Activated T-cell treated with anti-CD3 and anti-CD28 coated beads, Interleukin-2, amount 50 U/mL, for 72 hours (primary cell): Measurements from ENCODE around the gene CYP20A1. TPM values are rescaled to one million over a fixed set of nuclear protein-coding genes. Genes with fewer than 3 reads are reported as not detected.
"Not testable (repeated sequence)": the region's sequence is repeated elsewhere in the genome, so short reads cannot be mapped to it uniquely, and the experiment has no call there.

Source experiments
- ATAC-seq, 2 donors: fragments of 150-1000 bp; cut with Tn5 transposase; replicated peaks in 1 of 2; 2 replicates each; pipeline ENCODE4 v1.10.0; 2021; ENCODE audit warnings: moderate library complexity in 2 of 2, mild to moderate bottlenecking in 1 of 2
- DNase-seq, 2 donors: peaks; one replicate each; pipeline ENCODE4 v3.0.0; 2021 to 2022; ENCODE audit warnings: mixed read lengths in 1 of 2
- H3K27ac Mint-ChIP-seq: one replicate; pipeline ENCODE4 v1.8.0; 2022; ENCODE audit warnings: mild to moderate bottlenecking, moderate library complexity, mixed read lengths
- H3K27me3 Mint-ChIP-seq: one replicate; pipeline ENCODE4 v1.8.0; 2022; ENCODE audit warnings: low read depth, mixed read lengths
- H3K36me3 Mint-ChIP-seq, 2 donors: one replicate each; pipeline ENCODE4 v1.8.0; 2022; ENCODE audit warnings: mixed read lengths in 2 of 2, mild to moderate bottlenecking in 1 of 2; ENCODE audit not compliant: insufficient read depth in 2 of 2
- H3K4me1 Mint-ChIP-seq: one replicate; pipeline ENCODE4 v1.8.0; 2022; ENCODE audit warnings: low read depth, mixed read lengths
- H3K4me3 Mint-ChIP-seq, 2 donors: one replicate each; pipeline ENCODE4 v1.8.0; 2022; ENCODE audit warnings: mild to moderate bottlenecking in 2 of 2, mixed read lengths in 2 of 2, moderate library complexity in 2 of 2
- H3K9me3 Mint-ChIP-seq, 2 donors: one replicate each; pipeline ENCODE4 v1.8.0; 2022; ENCODE audit warnings: mixed read lengths in 2 of 2
- total RNA-seq, 2 donors: library from RNA; stranded (reverse); gene quantifications; one replicate each; pipeline ENCODE4 v1.2.3, GENCODE V29; 2022

CYP20A1 gene
- total RNA-seq, 2 donors from 2014 or later: 19.4 to 26.5 TPM

DNA sequence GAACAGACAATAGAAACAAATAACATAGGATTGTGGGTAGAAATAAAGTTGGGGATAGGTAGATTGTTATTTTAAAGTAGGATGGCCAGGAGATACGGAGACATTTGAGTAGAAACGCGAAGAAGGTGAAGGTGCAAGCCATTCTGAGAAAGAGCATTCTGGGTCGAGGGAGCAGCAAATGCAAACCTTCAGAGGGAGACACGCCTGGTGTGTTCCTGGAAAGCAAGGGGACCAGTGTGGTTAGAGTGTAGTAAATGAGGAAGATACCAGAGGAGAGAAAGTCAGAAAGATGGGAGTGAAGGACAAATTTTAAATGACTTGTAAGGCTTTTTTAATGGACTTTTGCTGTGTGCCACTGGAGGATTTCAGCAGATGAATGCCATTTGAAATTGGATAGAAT, 1.7 kb downstream of the CYP20A1 start:
- Mint-ChIP-seq H3K36me3 (peaks cover 15 to 27% of the 10 kb centered on the region in 2 donors), H3K27ac (peak overlapping the region; percentile 98), H3K9me3 (no peaks in the 10 kb centered on the region), H3K27me3 (no peaks in the 10 kb centered on the region), H3K4me3 (peak overlapping the region; percentile 98 to 99), H3K4me1 (peaks cover 49% of the 10 kb centered on the region)
- ATAC-seq: no peak
- DNase-seq: no peak

DNA sequence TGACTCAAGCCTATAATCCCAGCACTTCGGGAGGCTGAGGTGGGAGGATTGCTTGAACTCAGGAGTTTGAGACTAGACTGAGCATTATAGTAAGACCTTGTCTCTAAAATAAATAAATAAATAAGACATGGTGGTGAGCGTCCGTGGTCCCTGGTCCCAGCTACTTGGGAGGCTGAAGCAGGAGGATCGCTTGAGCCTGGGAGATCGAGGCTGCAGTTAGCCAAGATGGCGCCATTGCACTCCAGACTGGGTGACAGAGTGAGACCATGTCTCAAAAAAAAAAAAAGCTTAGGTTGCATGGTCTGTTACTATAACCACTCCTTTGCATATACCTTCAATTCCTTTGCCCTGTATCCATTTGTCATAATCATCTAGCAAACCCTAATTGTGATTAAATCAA, 3.7 kb downstream of the CYP20A1 start:
- Mint-ChIP-seq H3K36me3 (peaks cover 15 to 33% of the 10 kb centered on the region in 2 donors), H3K27ac (peak overlapping the region; percentile 11), H3K4me3 (no peak overlapping the region), H3K27me3 (no peaks in the 10 kb centered on the region), H3K9me3 (no peaks in the 10 kb centered on the region), H3K4me1 (peaks cover 49% of the 10 kb centered on the region)
- ATAC-seq (no peak), DNase-seq (no peak)

DNA sequence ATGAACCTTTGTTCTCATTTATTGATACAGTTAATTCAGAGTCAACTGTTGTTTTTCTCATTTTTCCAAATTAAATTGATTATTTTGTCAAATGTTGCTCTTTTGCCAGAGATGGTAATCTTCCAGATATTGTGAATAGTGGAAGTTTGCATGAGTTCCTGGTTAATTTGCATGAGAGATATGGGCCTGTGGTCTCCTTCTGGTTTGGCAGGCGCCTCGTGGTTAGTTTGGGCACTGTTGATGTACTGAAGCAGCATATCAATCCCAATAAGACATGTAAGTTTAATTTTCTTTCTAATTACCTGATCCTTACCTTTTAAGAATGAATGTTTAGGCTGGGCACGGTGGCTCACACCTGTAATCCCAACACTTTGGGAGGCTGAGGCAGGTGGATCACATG, 7.8 kb downstream of the CYP20A1 start:
- Mint-ChIP-seq H3K9me3 (no peaks in the 10 kb centered on the region), H3K4me1 (peaks cover 21% of the 10 kb centered on the region), H3K36me3 (peaks cover 12 to 16% of the 10 kb centered on the region in 2 donors), H3K27ac (no peak overlapping the region), H3K27me3 (no peaks in the 10 kb centered on the region), H3K4me3 (no peak overlapping the region)
- DNase-seq (no peak), ATAC-seq (no peak)

DNA sequence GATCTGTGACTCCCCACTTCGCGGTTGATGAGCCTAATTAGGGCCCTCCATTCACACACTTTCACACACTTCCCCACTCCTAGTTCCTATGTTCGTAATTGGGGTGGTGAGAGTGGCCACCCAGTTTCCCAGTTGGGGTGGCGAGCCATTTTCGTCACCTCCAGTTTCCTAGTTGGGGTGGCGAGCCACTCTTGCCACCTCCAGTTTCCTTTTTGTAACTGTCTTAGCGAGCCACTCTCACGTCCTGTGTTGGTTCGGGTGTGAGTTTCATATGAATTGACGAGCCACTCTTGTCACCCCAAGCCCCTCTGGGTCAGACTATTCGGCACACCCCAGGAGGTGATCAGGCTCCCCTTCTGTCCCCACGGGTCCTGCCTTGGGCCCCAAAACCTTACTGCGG, 14.0 kb downstream of the CYP20A1 start:
- no peaks in the 10 kb centered on the region for H3K4me1 Mint-ChIP-seq
- H3K27ac Mint-ChIP-seq: peak overlapping the region; percentile 22
- H3K9me3 Mint-ChIP-seq: no peaks in the 10 kb centered on the region
- DNase-seq: no peak
- H3K27me3 Mint-ChIP-seq: no peaks in the 10 kb centered on the region
- H3K4me3 Mint-ChIP-seq: no peak overlapping the region
- peaks cover 11 to 14% of the 10 kb centered on the region in 2 donors for H3K36me3 Mint-ChIP-seq
- ATAC-seq: no peak

DNA sequence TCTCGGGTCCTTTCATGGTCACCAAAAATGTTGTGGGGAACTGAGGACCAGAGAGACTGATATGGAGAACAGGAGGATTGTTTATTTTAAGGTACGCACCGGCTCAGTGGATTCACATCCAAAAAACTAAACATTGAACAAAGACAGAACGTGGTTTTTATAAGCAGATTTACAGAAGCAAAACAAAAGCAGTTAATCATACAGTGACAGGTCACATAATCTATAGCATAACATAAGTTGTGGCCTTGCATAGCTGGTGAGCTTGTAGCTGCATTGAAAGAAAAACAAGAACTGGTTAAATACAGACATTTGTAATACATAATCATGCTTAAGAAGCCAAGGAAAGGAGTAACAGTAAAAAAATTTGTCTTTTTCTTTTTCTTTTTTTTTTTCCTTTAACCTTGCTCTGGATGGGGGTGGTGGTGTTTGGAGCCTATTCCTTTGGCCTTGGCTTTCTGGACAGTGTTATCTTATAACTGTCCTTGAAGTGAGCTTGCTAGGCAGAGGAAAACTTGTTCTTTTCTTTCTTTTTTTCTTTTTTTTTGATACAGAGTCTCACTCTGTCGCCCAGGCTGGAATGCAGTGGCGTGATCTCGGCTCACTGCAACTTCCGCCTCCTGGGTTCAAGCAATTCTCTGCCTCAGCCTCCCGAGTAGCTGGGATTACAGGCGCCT, 14.7 kb downstream of the CYP20A1 start:
- not testable (repeated sequence) for H3K9me3 Mint-ChIP-seq, ATAC-seq, H3K27ac Mint-ChIP-seq, DNase-seq, H3K4me1 Mint-ChIP-seq, H3K27me3 Mint-ChIP-seq, H3K4me3 Mint-ChIP-seq
- peaks cover 13 to 14% of the 10 kb centered on the region in 2 donors for H3K36me3 Mint-ChIP-seq

DNA sequence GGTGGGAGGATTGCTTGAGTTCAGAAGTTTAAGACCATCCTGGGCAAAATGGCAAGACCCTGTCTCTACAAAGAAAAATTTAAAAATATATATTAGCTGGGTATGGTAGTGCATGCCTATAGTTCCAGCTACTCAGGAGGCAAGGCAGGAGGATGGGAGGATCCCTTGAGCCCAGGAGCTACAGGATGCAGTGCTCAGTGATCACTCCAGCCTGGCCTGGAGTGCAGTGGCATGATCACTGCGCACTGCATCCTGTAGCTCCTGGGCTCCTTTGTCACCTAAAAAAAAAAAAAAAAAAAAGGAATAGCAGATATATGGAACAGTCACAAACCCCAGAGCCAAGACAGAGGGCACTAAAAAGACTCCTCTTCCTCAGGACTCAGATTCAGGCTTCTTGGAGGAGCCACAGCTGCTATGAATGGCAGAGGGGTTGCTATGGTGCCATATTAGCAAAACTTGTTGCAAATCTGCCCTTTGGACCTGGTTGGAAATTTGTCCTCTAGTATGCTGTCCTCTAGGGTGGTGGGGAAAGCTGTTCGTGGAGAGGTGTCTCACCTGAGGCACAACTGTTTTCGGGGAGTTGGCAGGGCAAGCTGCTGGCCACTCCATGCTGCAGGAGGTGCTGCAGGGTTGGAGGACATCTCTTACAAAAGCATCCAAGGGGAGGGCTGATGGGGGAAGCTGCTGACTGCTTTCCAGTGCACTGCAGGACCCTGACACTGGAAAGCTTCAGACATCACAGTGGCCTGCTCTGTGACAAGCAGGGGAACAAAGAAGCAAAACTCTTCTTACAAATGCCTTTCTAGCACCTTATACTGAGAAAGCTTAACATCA, 22.7 kb downstream of the CYP20A1 start:
- no peaks in the 10 kb centered on the region for H3K9me3 Mint-ChIP-seq
- DNase-seq (no peak), ATAC-seq (no peak)
- H3K4me1 Mint-ChIP-seq: no peaks in the 10 kb centered on the region
- peak overlapping the region; percentile 59 for H3K27ac Mint-ChIP-seq
- no peaks in the 10 kb centered on the region for H3K27me3 Mint-ChIP-seq
- H3K4me3 Mint-ChIP-seq: no peak overlapping the region
- H3K36me3 Mint-ChIP-seq: peaks cover 2 to 8% of the 10 kb centered on the region in 2 donors

DNA sequence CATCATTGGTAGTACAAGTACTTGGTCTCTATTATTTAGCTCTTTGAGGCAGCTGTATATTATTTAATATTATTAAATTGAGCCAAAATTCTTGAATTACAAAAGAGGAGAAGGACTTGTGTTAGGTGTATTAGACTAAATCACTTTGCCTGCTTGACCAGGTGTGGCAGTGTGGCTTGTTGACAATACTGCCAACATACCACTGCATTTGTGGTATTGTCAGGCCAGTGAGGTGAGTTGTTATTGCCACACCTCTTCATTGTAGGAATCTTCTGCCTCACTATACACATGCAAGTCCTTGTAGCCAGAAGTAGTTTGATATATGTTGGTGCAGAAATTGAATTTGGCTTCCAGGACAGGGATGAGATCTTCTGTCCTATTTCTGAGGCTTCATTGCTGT, 40.5 kb downstream of the CYP20A1 start:
- Mint-ChIP-seq H3K4me3 (no peak overlapping the region), H3K9me3 (no peaks in the 10 kb centered on the region), H3K4me1 (no peaks in the 10 kb centered on the region), H3K27ac (no peak overlapping the region), H3K36me3 (peaks cover 0 to 13% of the 10 kb centered on the region in 2 donors), H3K27me3 (no peaks in the 10 kb centered on the region)
- DNase-seq (no peak), ATAC-seq (no peak)

DNA sequence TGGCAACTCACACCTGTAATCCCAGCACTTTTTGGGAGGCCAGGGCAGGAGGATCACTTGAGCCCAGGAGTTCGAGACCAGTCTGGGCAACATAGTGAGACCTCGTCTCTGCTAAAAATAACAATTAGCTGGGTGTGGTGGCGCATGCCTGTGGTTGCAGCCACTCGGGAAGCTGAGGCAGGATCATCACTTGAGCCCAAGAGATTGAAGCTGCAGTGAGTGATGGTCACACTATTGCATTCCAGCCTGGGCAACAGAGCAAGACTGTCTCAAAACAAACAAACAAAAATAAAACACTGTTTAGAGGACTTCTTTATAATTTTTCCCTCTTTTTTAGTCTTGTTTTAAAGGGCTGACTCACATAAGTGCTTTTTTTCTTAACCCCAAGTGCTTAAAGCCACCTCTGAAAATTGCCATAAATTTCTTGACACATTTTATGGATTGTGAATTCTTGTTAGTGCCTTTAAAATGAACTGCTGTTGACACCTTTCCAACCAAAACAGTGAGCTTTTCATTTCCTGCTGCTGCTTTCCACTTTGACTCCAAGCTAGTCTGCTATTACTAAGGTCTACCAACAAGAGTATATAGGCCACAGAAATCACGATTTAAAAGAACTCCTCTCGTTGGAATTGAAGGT, 41.7 kb downstream of the CYP20A1 start:
- Mint-ChIP-seq H3K36me3 (peaks cover 0 to 14% of the 10 kb centered on the region in 2 donors), H3K4me3 (no peak overlapping the region), H3K9me3 (no peaks in the 10 kb centered on the region), H3K27ac (peak overlapping the region; percentile 22), H3K4me1 (no peaks in the 10 kb centered on the region), H3K27me3 (no peaks in the 10 kb centered on the region)
- no peak for ATAC-seq
- DNase-seq: no peak

DNA sequence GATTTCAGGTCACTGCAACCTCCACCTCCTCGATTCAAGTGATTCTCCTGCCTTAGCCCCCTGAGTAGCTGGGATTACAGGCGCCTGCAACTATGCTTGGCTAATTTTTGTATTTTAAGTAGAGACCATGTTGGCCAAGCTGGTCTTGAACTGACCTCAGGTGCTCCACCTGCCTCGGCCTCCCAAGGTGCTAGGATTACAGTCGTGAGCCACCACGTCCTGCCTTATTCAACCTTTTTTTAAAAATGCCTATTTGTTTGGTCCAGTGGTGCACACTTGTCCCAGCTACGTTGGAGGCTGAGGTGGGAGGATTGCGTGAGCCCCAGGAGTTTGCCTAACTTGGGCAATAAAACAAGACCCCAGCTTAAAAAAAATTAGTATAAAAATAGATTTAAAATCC, 43.3 kb downstream of the CYP20A1 start:
- no peaks in the 10 kb centered on the region for H3K9me3 Mint-ChIP-seq
- ATAC-seq: no peak
- H3K27me3 Mint-ChIP-seq: no peaks in the 10 kb centered on the region
- no peak for DNase-seq
- H3K36me3 Mint-ChIP-seq: peaks cover 0 to 12% of the 10 kb centered on the region in 2 donors
- no peaks in the 10 kb centered on the region for H3K4me1 Mint-ChIP-seq
- H3K27ac Mint-ChIP-seq: no peak overlapping the region
- H3K4me3 Mint-ChIP-seq: no peak overlapping the region

DNA sequence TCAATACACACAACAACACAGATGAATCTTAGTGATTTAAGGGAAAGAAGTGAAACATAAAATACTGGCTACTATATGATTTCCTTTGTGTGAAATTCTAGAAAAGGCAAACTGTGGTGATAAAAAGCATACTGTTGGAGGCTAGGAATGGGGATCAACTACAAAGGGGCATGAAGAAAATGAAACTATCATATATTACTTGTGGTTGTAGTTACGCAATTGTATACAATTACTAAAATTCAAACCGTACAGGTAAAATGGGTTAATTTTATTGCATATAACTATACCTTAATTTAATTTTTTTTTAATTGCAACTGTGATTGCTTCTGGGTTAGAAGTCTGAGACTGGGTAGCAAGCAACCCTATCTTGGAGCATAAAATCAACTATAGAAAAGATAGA, 47.7 kb downstream of the CYP20A1 start:
- no peak for ATAC-seq
- peaks cover 1 to 10% of the 10 kb centered on the region in 2 donors for H3K36me3 Mint-ChIP-seq

DNA sequence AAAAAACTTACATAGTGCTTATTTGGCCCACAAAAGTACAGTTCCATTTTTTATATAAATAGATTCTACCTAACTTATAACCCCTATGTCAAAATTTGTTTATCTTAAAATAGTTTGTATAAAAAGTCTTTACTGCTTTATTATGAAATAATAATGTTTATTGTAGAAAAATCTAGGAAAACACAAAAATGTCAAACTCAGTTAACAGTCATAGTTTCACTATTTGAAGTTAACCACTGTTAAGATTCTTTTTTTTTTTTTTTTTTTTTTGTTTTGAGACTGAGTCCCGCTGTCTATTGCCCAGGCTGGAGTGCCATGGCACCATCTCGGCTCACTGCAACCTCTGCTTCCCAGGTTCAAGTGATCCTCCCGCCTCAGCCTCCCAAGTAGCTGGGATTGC, 62.8 kb downstream of the CYP20A1 start:
- Mint-ChIP-seq H3K4me1 (no peaks in the 10 kb centered on the region), H3K27me3 (no peaks in the 10 kb centered on the region), H3K36me3 (peaks cover 0 to 4% of the 10 kb centered on the region in 2 donors), H3K4me3 (no peak overlapping the region), H3K27ac (no peak overlapping the region), H3K9me3 (no peaks in the 10 kb centered on the region)
- DNase-seq (no peak), ATAC-seq (no peak)

More for the DNA sequence above, 47.7 kb downstream of the CYP20A1 start:
- no peak overlapping the region for H3K27ac Mint-ChIP-seq
- no peaks in the 10 kb centered on the region for H3K9me3 Mint-ChIP-seq
- no peaks in the 10 kb centered on the region for H3K27me3 Mint-ChIP-seq
- H3K4me3 Mint-ChIP-seq: no peak overlapping the region
- H3K4me1 Mint-ChIP-seq: no peaks in the 10 kb centered on the region
- DNase-seq: no peak

DNA sequence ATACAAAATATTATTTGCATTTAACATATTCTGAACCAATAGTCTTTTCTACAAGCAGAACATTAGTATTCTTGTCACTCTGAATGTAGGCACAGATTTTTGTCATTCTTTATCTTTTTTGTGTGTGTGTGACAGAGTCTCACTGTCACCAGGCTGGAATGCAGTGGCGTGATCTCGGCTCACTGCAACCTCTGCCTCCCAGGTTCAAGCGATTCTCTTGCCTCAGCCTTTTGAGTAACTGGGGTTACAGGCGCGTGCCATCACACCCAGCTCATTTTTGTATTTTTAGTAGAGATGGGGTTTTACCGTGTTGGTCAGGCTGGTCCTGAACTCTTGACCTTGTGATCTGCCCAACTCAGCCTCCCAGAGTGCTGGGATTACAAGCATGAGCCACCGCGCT, 63.8 kb downstream of the CYP20A1 start:
- H3K4me1 Mint-ChIP-seq, H3K27me3 Mint-ChIP-seq, H3K4me3 Mint-ChIP-seq, H3K36me3 Mint-ChIP-seq, H3K27ac Mint-ChIP-seq, ATAC-seq, H3K9me3 Mint-ChIP-seq, DNase-seq: not testable (repeated sequence)

DNA sequence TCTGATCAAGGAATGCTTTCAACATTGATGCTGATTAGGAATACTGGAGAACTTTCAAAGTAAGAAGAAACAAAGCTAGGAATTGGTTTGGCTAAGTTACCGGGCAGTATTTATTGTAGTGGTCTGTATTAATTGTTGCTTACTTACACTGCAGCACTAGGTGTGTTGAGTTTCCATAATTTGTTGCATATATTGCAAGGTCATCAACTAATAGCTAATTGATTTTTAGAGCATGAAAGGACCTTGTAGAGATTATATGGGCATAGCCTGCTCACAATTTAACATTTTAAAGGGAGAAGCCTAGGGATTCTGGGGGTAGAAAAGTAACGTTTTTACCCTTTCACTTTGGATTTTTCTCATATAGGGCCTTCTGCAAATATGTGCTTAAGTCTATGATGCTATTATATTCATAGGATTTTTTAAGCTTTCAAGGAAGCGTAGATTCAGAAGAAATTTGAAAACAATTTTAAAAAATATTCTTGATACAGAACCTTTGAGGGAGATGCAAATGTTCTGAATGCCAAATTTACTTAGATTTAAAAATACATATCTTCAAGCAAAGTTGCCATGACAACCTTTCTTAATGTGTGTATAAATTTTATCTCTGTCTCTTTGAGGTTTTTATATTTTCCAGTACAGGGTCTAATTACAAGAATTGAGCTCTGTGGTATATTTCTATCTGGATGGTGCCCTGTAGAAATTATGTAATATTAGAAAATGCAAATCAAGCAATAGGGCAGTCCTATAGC, 72.0 kb downstream of the CYP20A1 start:
- H3K9me3 Mint-ChIP-seq: peaks cover 0 to 3% of the 10 kb centered on the region in 2 donors
- H3K27me3 Mint-ChIP-seq: no peaks in the 10 kb centered on the region
- H3K36me3 Mint-ChIP-seq: peaks cover 0 to 8% of the 10 kb centered on the region in 2 donors
- no peak for DNase-seq
- ATAC-seq: no peak
- no peaks in the 10 kb centered on the region for H3K4me1 Mint-ChIP-seq
- H3K4me3 Mint-ChIP-seq: no peak overlapping the region
- H3K27ac Mint-ChIP-seq: no peak overlapping the region
